ENCODE results near the gene HNF1A.

DNA sequence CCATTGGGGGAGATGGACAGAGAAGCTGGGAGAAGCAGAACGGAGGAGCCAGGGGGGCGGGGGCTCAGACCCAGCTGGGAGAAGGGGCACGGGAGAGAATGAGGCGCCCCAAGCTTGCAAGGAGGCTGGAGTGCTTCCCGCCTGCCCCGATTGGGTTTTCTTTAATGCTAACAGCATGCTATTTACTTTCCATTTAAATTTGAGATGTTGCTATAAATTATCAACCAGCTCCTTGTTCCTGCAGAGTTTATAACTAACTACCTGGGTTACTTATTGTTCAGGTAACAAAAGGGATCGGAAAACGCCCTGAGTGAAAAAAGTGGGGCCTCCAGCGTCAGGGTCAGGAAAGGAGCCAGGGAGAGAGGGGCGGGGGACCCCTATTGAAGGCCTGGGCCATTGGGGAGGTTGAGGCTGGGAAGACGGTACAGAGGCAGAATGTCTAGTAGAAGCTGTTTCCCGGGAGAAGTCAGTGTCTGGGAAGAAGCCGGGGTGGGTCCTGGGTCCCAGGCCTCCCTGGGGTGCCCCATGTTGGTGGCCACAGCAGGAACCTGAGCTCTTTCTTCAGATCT is 2.5 kb downstream of the HNF1A start:
- no peak for TF ChIP-seq POLR2AphosphoS5 (IDR thresholded peaks at IDR 0.05)
- TF ChIP-seq, protein P1, sequence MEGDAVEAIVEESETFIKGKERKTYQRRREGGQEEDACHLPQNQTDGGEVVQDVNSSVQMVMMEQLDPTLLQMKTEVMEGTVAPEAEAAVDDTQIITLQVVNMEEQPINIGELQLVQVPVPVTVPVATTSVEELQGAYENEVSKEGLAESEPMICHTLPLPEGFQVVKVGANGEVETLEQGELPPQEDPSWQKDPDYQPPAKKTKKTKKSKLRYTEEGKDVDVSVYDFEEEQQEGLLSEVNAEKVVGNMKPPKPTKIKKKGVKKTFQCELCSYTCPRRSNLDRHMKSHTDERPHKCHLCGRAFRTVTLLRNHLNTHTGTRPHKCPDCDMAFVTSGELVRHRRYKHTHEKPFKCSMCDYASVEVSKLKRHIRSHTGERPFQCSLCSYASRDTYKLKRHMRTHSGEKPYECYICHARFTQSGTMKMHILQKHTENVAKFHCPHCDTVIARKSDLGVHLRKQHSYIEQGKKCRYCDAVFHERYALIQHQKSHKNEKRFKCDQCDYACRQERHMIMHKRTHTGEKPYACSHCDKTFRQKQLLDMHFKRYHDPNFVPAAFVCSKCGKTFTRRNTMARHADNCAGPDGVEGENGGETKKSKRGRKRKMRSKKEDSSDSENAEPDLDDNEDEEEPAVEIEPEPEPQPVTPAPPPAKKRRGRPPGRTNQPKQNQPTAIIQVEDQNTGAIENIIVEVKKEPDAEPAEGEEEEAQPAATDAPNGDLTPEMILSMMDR (IDR thresholded peaks at IDR 0.05): no peak
- TF ChIP-seq POLR2A (IDR thresholded peaks at IDR 0.05): peak in 1 of 2 donors; percentile 36
